Stimulated activated effector memory CD8-positive, alpha-beta T cell treated with anti-CD3 and anti-CD28 coated beads, Interleukin-12 subunit alpha, Interleukin-12 subunit beta, amount 100 ng/mL, for 72 hours (primary cell): Measurements from ENCODE around the gene AGBL4.

Source experiments
- ATAC-seq: fragments of 150-1000 bp; cut with Tn5 transposase; 2 replicates; pipeline ENCODE4 v1.10.0; 2021
- DNase-seq, 2 donors: peaks; one replicate each; pipeline ENCODE4 v3.0.0; 2021 to 2022; ENCODE audit warnings: low spot score in 2 of 2
- H3K27ac Mint-ChIP-seq: one replicate; pipeline ENCODE4 v1.8.0; 2022; ENCODE audit warnings: mild to moderate bottlenecking, mixed read lengths
- H3K36me3 Mint-ChIP-seq: one replicate; pipeline ENCODE4 v1.8.0; 2022; ENCODE audit warnings: mild to moderate bottlenecking, mixed read lengths
- H3K4me1 Mint-ChIP-seq: one replicate; pipeline ENCODE4 v1.8.0; 2022; ENCODE audit warnings: mixed read lengths
- H3K4me3 Mint-ChIP-seq: one replicate; pipeline ENCODE4 v1.8.0; 2022; ENCODE audit warnings: mild to moderate bottlenecking, mixed read lengths
- H3K9me3 Mint-ChIP-seq: one replicate; pipeline ENCODE4 v1.8.0; 2022; ENCODE audit warnings: mixed read lengths

Gene AGBL4

DNA sequence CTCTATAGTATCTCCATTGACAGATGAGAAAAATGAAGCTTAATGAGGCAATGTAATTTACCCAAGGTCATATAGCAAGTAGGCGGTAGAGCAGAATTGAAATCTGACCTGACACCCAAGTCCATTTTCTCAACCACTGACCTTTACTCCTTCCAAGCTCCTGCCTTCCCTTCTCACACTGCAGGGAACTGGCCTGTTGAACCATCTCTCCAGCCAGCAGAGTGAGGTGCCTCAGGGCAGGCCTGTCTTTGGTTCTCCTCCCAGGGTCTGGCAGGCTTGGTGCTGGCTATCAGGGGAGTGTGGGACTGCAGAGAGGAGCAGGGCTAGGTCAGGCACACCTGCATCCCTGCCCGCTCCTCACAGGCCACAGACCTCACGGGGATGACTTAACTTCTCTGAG, 1373.9 kb downstream of the AGBL4 start:
- Mint-ChIP-seq H3K27ac (no peak overlapping the region), H3K36me3 (no peaks in the 10 kb centered on the region), H3K9me3 (no peaks in the 10 kb centered on the region), H3K4me1 (no peaks in the 10 kb centered on the region), H3K4me3 (no peak overlapping the region)
- DNase-seq (no peak), ATAC-seq (no peak)

DNA sequence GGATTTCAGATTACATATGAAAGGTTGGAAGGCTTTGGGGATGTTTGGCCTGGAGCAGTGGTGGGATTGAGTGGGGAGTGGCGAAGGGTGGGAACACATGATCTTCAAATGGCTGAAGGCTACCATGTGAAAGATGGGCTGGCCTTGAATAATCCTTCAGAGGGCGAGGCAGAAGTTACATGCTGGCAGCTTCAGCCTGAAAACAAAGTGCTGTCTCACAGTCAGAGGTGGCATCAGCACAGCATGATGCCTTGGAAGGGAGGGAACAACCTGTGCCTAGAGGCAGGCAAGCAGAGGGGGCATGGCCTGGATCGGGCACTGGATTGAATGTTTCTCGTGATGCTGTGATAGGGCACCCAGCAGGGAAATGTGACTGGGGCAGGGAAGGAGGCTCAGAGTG, 1377.9 kb downstream of the AGBL4 start:
- no peak overlapping the region for H3K27ac Mint-ChIP-seq
- H3K4me1 Mint-ChIP-seq = no peaks in the 10 kb centered on the region
- no peak for ATAC-seq
- H3K9me3 Mint-ChIP-seq = no peaks in the 10 kb centered on the region
- no peak for DNase-seq
- H3K4me3 Mint-ChIP-seq = no peak overlapping the region
- H3K36me3 Mint-ChIP-seq = no peaks in the 10 kb centered on the region

DNA sequence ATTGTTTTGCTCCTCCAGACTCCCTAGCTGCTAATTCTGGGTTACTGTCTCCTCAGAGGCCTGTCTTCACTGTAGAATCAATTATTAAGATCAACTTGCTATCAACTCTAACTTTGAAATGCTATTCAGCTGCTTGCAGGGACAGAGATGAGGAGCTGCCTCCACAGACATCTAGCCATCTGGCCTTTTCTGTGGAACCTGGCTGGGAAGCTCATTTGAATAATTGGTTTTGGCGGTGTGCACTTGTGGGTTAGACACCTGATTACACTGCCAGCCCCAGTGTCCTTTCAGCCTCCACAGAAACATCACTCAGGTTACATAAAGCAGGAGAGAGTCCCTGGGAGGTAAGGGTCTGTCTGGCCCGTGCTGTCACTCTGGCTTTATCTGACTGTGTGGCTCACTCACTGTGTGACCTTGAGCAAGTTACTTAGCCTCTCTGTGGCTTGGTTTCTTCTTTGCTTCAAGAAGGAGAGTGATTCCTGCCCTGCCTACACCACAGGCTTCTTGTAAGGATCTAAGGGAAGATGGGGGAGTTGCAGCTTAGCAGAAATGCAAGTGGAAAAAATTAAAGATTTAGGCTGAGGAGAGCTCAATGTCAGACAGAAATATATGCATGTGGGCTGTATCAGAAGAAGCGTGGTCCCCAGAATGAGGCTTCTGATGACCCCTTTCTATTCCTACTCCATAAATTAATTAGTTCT, 1378.7 kb downstream of the AGBL4 start:
- Mint-ChIP-seq H3K4me3 (no peak overlapping the region), H3K9me3 (no peaks in the 10 kb centered on the region), H3K4me1 (no peaks in the 10 kb centered on the region), H3K36me3 (no peaks in the 10 kb centered on the region), H3K27ac (no peak overlapping the region)
- no peak for DNase-seq
- ATAC-seq = no peak

DNA sequence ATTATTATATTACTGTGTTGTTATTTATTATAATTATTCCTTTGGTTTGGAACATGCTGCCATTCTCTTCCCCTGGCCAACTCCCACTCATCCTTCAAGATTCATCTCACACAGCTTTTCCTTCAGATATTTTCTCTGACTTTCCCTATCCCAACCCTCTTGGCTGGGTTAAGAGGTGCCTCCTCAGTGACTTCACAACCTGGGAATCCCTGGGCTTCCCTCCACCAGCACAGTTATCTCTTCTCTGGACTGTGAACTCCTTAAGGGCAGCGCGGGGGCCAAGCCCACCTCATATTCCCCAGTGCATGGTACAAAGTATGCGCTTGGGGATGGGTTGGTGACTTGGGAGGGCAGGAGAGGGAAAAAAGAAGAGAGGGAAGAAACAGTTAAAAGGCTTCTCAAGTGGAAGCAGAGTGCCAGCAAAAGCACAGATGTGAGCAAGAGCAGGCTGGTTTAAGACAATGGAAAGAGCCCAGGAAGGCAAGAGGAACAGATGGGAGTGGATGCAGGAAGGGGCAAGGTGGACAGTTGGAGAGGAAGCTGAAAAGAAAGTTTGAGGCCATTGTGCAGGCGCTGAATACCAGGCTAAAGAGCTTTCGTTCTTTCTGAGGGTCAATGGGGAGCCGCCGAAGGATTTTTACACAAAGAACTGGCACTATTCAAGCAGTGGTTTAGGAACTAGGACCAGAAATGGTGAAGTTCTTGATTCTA, 1379.4 kb downstream of the AGBL4 start:
- H3K4me3 Mint-ChIP-seq = no peak overlapping the region
- ATAC-seq = no peak
- no peaks in the 10 kb centered on the region for H3K36me3 Mint-ChIP-seq
- H3K27ac Mint-ChIP-seq = no peak overlapping the region
- no peaks in the 10 kb centered on the region for H3K9me3 Mint-ChIP-seq
- no peak for DNase-seq
- H3K4me1 Mint-ChIP-seq = no peaks in the 10 kb centered on the region

DNA sequence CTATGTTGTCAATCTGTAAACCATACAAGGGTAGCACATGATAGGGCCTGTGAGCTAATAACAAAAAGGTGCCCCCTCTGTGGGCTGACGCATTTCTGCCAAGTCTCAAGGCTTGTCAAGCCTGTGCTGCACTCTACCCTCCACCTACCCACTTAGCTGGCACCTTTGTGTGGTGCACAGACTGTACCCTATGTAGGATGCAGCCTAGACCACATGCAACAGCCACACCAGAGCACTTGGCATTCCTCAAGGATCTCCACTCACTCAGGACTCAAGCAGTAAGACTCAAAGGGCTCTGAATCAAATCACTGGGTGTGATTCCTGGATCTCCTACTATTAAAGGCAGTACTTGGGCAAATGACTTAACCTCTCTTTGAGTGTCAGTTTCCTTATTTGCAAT, 1380.6 kb downstream of the AGBL4 start:
- no peak overlapping the region for H3K27ac Mint-ChIP-seq

DNA sequence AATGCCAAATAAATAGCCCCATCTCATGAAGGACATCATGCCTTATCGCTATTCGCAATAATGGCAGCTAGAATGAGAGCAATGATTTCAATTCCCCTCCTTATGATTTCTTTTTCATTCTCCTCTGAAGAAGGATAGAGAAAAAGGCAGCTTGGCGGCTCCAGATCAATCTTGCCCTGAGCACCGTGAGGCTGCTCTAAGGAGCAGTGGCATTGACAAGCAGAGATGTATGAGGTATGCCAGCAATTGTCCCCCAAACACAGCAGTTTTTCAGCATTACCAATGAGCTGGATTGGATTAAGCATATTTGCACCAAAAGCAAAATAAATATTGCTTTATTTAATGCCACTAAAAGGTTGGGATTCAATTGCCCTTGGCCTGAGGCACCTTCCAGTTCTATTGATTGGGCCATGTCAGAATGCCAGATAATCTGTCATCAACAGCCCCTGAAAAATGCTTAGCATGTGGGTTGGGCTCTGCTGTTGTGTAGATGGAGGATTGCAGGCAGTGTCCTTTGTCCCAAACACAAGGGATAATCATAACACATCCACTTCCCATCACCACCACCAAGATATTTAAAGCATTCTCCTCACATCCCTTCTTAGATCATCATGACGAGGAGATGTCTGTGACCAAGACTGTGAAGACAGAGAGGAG, 1382.8 kb downstream of the AGBL4 start:
- Mint-ChIP-seq H3K4me1 (no peaks in the 10 kb centered on the region), H3K36me3 (no peaks in the 10 kb centered on the region), H3K27ac (no peak overlapping the region), H3K9me3 (no peaks in the 10 kb centered on the region), H3K4me3 (no peak overlapping the region)
- DNase-seq (no peak), ATAC-seq (no peak)

More for the DNA sequence above, 1380.6 kb downstream of the AGBL4 start:
- H3K4me3 Mint-ChIP-seq = no peak overlapping the region
- no peaks in the 10 kb centered on the region for H3K36me3 Mint-ChIP-seq
- H3K9me3 Mint-ChIP-seq = no peaks in the 10 kb centered on the region
- DNase-seq = no peak
- H3K4me1 Mint-ChIP-seq = no peaks in the 10 kb centered on the region
- no peak for ATAC-seq

DNA sequence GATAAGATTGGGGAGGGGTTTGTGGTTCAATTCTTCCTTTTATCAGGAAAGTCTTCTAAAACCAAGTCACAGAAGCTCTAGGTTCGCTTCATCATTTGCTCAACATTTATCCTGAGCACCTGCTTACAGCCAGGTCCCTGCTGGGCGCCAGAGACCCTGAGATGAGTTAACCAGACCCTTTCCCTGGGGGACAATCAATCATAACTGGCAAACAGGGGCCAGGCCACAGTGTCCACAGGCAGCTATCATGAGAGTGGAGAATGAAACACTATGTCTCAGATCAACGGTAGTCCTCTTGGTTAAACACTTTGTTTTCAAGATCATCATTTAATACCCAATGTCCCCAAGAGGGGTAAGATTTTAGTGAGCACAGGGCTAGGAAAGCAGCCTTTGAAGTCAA, 1393.9 kb downstream of the AGBL4 start:
- H3K27ac Mint-ChIP-seq = no peak overlapping the region
- no peak overlapping the region for H3K4me3 Mint-ChIP-seq
- no peaks in the 10 kb centered on the region for H3K9me3 Mint-ChIP-seq
- no peaks in the 10 kb centered on the region for H3K36me3 Mint-ChIP-seq
- H3K4me1 Mint-ChIP-seq = no peaks in the 10 kb centered on the region
- ATAC-seq = no peak
- DNase-seq = no peak

DNA sequence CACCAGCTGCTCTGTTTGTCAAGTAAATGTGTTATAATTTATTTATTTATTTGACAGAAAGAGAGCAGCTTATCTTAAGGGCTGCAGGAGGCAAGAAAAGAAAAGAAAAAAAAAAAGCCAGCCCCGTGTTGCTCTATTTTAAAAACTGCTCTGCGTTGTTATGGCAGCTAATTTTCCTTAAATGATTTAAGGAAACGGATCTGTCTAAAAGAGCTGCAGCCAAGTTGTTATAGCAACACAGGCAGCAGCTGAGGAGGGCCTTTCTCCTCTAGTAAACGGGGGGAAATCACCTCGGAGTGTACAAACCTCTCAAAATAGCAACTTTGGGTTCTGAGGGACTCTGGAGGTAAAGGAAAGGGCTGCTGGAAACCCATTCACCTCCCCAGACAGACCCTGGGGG, 1396.3 kb downstream of the AGBL4 start:
- Mint-ChIP-seq H3K4me1 (no peaks in the 10 kb centered on the region), H3K9me3 (no peaks in the 10 kb centered on the region), H3K27ac (no peak overlapping the region), H3K4me3 (no peak overlapping the region), H3K36me3 (no peaks in the 10 kb centered on the region)
- ATAC-seq (no peak), DNase-seq (no peak)

DNA sequence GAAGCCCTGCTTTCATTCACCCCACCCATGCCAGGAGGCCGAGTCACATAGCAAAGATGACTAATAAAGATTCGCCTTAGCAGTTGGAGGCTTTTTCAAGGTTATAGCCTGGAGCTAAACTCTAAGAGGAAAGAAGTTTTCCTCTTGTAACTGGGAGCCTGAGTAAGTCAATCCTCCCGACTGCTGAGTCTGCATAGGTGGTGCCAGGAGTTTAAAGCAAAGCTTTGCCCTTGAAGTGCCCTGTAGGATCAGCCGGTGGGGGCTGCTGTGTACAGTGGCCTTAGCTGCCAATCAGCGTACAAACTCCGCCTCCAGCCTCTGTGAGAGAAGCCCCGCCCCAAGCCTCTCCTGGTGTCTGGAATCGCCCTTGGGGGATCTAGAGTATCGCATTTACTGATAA, 1404.2 kb downstream of the AGBL4 start:
- Mint-ChIP-seq H3K4me3 (no peak overlapping the region), H3K4me1 (no peaks in the 10 kb centered on the region), H3K9me3 (no peaks in the 10 kb centered on the region), H3K36me3 (no peaks in the 10 kb centered on the region), H3K27ac (no peak overlapping the region)
- ATAC-seq (no peak), DNase-seq (no peak)

DNA sequence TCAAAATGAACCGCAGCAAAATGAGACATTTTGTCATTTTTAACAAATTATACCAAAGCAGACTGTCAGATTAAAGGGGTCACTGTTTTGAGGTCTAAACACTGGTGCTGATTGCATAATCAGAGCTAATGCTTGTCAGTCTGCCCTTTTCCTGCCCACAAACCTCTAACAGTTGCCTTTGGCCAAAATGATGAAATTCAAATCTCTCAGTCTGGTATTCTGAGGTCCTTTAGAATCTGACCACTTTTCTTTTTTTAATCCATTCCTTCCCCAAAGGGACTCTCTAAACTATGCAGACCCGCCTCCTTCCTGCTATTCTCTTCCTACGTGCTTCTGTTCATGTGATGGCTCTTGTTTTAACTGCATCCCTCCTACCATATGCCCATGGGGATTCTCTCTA, 1406.5 kb downstream of the AGBL4 start:
- no peak overlapping the region for H3K4me3 Mint-ChIP-seq
- H3K36me3 Mint-ChIP-seq = no peaks in the 10 kb centered on the region
- no peaks in the 10 kb centered on the region for H3K9me3 Mint-ChIP-seq
- ATAC-seq (no peak), DNase-seq (no peak)
- no peak overlapping the region for H3K27ac Mint-ChIP-seq
- no peaks in the 10 kb centered on the region for H3K4me1 Mint-ChIP-seq

DNA sequence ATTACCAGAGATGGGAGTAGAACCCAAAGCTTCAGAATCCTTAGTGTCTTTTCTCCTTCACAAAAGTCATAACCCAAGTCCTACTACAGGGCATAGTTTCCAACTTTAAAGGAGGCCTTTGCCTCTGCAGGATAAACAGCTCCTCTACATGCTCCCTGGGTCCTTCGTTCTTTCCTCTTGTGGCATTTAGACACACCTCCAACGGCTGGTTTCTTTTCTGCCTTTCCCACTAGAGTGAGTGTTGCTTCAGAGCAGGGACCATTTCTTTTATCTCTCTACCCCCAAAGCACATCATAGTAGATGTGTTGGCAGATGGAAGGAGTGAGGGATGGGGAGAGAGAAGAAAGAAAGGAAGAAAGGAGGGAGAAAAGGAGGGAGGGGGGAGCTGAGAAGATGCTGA, 1407.0 kb downstream of the AGBL4 start:
- Mint-ChIP-seq H3K27ac (no peak overlapping the region), H3K9me3 (no peaks in the 10 kb centered on the region), H3K36me3 (no peaks in the 10 kb centered on the region), H3K4me3 (no peak overlapping the region), H3K4me1 (no peaks in the 10 kb centered on the region)
- DNase-seq (no peak), ATAC-seq (no peak)

DNA sequence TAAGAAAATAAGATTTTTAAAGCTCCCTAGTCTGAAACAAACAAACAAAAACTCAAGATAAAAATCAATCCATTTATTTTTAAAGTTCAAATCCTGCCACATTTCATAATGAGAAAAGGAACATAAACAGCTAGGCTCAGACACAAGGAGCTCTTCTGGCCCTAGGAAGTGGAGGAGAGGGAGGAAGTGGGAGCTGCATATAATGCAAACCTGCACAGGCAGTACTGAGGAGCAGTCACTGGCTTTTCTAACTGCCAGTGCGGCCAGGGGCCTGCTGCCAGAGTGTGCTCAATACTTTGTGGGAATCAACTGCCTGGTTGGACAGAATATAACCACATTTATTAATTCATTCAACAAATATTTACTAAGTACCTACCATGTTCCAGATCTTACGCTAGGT, 1411.9 kb downstream of the AGBL4 start:
- H3K36me3 Mint-ChIP-seq = no peaks in the 10 kb centered on the region
- H3K9me3 Mint-ChIP-seq = no peaks in the 10 kb centered on the region
- no peak for ATAC-seq
- no peaks in the 10 kb centered on the region for H3K4me1 Mint-ChIP-seq
- H3K27ac Mint-ChIP-seq = no peak overlapping the region
- no peak for DNase-seq
- no peak overlapping the region for H3K4me3 Mint-ChIP-seq

DNA sequence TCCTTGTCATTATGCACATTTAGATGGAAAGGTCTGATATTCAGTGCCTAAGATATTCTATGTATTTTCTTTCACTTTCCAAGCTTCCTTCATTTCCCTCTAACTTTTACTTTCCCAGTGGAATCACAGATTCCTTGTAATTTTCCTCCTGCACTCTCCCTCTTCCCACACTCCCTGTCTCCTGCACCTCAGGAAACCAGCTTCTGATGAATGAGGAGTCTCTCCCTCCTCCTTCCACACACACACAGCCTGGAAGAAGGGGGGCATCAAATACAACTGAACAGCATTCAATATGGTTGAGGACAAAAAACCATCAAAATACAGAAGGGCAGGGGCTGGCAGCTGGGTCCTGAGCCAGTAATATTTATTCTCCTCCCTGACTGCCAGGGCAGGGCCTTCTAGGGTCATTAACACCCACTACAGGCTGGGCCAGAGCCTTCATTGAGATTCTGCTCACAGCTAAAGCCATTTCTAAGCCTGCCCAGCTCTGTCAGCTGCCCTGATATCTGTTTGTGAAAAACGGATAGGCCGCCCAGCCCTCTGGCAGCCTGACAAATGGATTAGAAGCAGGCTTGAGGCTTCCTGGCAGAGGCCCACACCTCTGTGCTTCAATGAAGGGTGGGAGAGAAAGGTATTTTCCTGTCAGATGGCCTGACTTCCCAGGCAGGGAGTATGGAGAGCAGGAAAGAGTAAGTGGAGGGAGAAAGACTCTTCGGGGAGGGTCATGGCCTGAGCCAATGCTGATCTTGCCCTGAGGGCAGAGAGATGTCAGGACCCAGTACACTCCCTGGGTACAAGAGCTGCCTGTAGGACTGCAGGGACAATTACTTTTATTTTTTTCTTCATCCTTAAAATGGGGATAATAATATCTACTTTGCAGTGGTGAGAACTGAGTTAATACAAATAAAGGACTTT, 1412.9 kb downstream of the AGBL4 start:
- H3K9me3 Mint-ChIP-seq = no peaks in the 10 kb centered on the region
- H3K36me3 Mint-ChIP-seq = no peaks in the 10 kb centered on the region
- H3K4me3 Mint-ChIP-seq = no peak overlapping the region
- H3K27ac Mint-ChIP-seq = no peak overlapping the region
- ATAC-seq (no peak), DNase-seq (no peak)
- no peaks in the 10 kb centered on the region for H3K4me1 Mint-ChIP-seq

DNA sequence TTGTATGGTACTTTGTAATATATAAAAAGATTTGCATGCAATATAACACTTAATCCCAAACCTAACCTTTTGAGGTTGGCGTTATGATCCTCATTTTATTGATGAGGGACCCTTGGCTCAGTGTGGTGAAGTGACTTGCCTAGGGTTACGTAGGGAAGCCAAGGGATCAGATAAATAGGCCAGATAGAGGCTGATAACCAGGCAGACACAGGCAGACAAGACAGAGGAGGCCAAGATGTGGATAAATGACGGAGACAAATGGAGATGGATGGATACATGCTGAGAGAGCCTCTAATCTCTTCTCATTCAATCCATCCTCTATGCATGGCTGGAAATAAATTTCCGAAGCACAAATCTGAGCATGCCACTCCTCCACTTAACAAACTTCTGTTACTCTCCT, 1414.9 kb downstream of the AGBL4 start:
- Mint-ChIP-seq H3K9me3 (no peaks in the 10 kb centered on the region), H3K4me1 (no peaks in the 10 kb centered on the region), H3K4me3 (no peak overlapping the region), H3K27ac (no peak overlapping the region), H3K36me3 (no peaks in the 10 kb centered on the region)
- no peak for ATAC-seq
- no peak for DNase-seq

DNA sequence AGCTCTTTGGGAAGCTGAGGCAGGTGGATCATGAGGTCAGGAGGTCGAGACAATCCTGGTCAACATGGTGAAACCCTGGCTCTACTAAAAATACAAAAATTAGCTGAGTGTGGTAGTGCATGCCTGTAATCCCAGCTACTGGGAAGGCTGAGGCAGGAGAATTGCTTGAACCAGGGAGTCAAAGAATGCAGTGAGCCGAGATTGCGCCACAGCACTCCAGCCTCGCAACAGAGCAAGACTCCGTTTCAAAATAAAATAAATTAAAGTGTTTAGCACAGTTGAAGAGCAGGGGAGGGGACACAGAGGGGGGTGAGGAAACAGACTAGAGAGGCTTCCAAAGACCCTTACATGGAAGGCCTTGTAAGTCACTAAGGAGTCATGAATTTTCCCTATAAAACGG, 1420.5 kb downstream of the AGBL4 start:
- H3K36me3 Mint-ChIP-seq = no peaks in the 10 kb centered on the region
- no peaks in the 10 kb centered on the region for H3K4me1 Mint-ChIP-seq
- no peak for ATAC-seq
- H3K9me3 Mint-ChIP-seq = peaks cover 3% of the 10 kb centered on the region
- no peak for DNase-seq
- H3K4me3 Mint-ChIP-seq = no peak overlapping the region
- no peak overlapping the region for H3K27ac Mint-ChIP-seq
